HUES48 (cell line): ENCODE results near the gene LACRT.

ENCODE experiments used
- H3K27ac ChIP-seq: one replicate; pipeline ENCODE4 v1.7.0; 2013; ENCODE audit warnings: low read depth, low read length, inconsistent platforms
- H3K27me3 ChIP-seq: 2 replicates; pipeline ENCODE4 v1.6.1; 2013; ENCODE audit warnings: mild to moderate bottlenecking, low read length; ENCODE audit not compliant: control insufficient read depth, insufficient read depth
- H3K36me3 ChIP-seq: 2 replicates; pipeline ENCODE4 v1.6.1; 2013; ENCODE audit warnings: low read length; ENCODE audit not compliant: control insufficient read depth, insufficient read depth
- H3K4me1 ChIP-seq: 2 replicates; pipeline ENCODE4 v1.6.1; 2013; ENCODE audit warnings: mild to moderate bottlenecking, low read length; ENCODE audit not compliant: control insufficient read depth, insufficient read depth
- H3K4me3 ChIP-seq: 2 replicates; pipeline ENCODE4 v1.5.1; 2013; ENCODE audit warnings: mild to moderate bottlenecking, low read depth, low read length
- H3K9ac ChIP-seq: 2 replicates; pipeline ENCODE4 v1.6.1; 2013; ENCODE audit warnings: mild to moderate bottlenecking, low read depth, low read length, moderate library complexity
- H3K9me3 ChIP-seq: 2 replicates; pipeline ENCODE4 v1.6.1; 2013; ENCODE audit warnings: low read length; ENCODE audit not compliant: control insufficient read depth, insufficient read depth

Gene LACRT

GRCh38 chr12:54616933-54617680 is 17.6 kb downstream of the LACRT start:
- H3K27me3 ChIP-seq = peaks cover 49% of the 10 kb centered on the region
- no peak overlapping the region for H3K9ac ChIP-seq
- H3K4me3 ChIP-seq = no peak overlapping the region
- no peaks in the 10 kb centered on the region for H3K9me3 ChIP-seq
- H3K4me1 ChIP-seq = no peaks in the 10 kb centered on the region
- no peaks in the 10 kb centered on the region for H3K36me3 ChIP-seq
- H3K27ac ChIP-seq = no peak overlapping the region

- H3K36me3 ChIP-seq = no peaks in the 10 kb centered on the region
- no peaks in the 10 kb centered on the region for H3K9me3 ChIP-seq
- H3K27me3 ChIP-seq = peaks cover 92% of the 10 kb centered on the region
- no peaks in the 10 kb centered on the region for H3K4me1 ChIP-seq
- no peak overlapping the region for H3K4me3 ChIP-seq
- H3K27ac ChIP-seq = no peak overlapping the region
- no peak overlapping the region for H3K9ac ChIP-seq
Measured at GRCh38 chr12:54612225-54612750, 22.4 kb downstream of the LACRT start.

GRCh38 chr12:54611715-54612149 is 23.0 kb downstream of the LACRT start:
- H3K27ac ChIP-seq = no peak overlapping the region
- no peak overlapping the region for H3K9ac ChIP-seq
- no peaks in the 10 kb centered on the region for H3K9me3 ChIP-seq
- no peak overlapping the region for H3K4me3 ChIP-seq
- peaks cover 91% of the 10 kb centered on the region for H3K27me3 ChIP-seq
- no peaks in the 10 kb centered on the region for H3K4me1 ChIP-seq
- no peaks in the 10 kb centered on the region for H3K36me3 ChIP-seq

- H3K9ac ChIP-seq = no peak overlapping the region
- H3K27me3 ChIP-seq = peaks cover 69% of the 10 kb centered on the region
- H3K9me3 ChIP-seq = no peaks in the 10 kb centered on the region
- H3K4me1 ChIP-seq = no peaks in the 10 kb centered on the region
- no peak overlapping the region for H3K4me3 ChIP-seq
- H3K27ac ChIP-seq = no peak overlapping the region
- no peaks in the 10 kb centered on the region for H3K36me3 ChIP-seq
Measured at GRCh38 chr12:54608769-54609168, 25.9 kb downstream of the LACRT start.

GRCh38 chr12:54608156-54608555 is 26.5 kb downstream of the LACRT start:
- Histone ChIP-seq H3K9me3 (no peaks in the 10 kb centered on the region), H3K9ac (no peak overlapping the region), H3K4me1 (no peaks in the 10 kb centered on the region), H3K4me3 (no peak overlapping the region), H3K27ac (no peak overlapping the region), H3K36me3 (no peaks in the 10 kb centered on the region), H3K27me3 (peaks cover 63% of the 10 kb centered on the region)

- H3K27ac ChIP-seq = no peak overlapping the region
- no peaks in the 10 kb centered on the region for H3K9me3 ChIP-seq
- H3K27me3 ChIP-seq = peaks cover 47% of the 10 kb centered on the region
- H3K4me1 ChIP-seq = no peaks in the 10 kb centered on the region
- no peak overlapping the region for H3K9ac ChIP-seq
- H3K4me3 ChIP-seq = no peak overlapping the region
- H3K36me3 ChIP-seq = no peaks in the 10 kb centered on the region
Measured at GRCh38 chr12:54606556-54606955, 28.1 kb downstream of the LACRT start.

- no peaks in the 10 kb centered on the region for H3K9me3 ChIP-seq
- H3K4me1 ChIP-seq = no peaks in the 10 kb centered on the region
- H3K4me3 ChIP-seq = no peak overlapping the region
- no peaks in the 10 kb centered on the region for H3K36me3 ChIP-seq
- H3K27ac ChIP-seq = no peak overlapping the region
- H3K9ac ChIP-seq = no peak overlapping the region
- peaks cover 35% of the 10 kb centered on the region for H3K27me3 ChIP-seq
Measured at GRCh38 chr12:54605138-54605970, 29.3 kb downstream of the LACRT start.

GRCh38 chr12:54604436-54604835 is 30.3 kb downstream of the LACRT start:
- Histone ChIP-seq H3K9ac (no peak overlapping the region), H3K9me3 (no peaks in the 10 kb centered on the region), H3K27ac (no peak overlapping the region), H3K27me3 (peaks cover 26% of the 10 kb centered on the region), H3K4me1 (no peaks in the 10 kb centered on the region), H3K36me3 (no peaks in the 10 kb centered on the region), H3K4me3 (no peak overlapping the region)

GRCh38 chr12:54603872-54604271 is 30.8 kb downstream of the LACRT start:
- H3K27me3 ChIP-seq = peaks cover 21% of the 10 kb centered on the region
- H3K4me3 ChIP-seq = no peak overlapping the region
- no peaks in the 10 kb centered on the region for H3K36me3 ChIP-seq
- no peak overlapping the region for H3K27ac ChIP-seq
- H3K9ac ChIP-seq = no peak overlapping the region
- no peaks in the 10 kb centered on the region for H3K4me1 ChIP-seq
- H3K9me3 ChIP-seq = no peaks in the 10 kb centered on the region

GRCh38 chr12:54603173-54603814 is 31.4 kb downstream of the LACRT start:
- Histone ChIP-seq H3K9ac (no peak overlapping the region), H3K4me1 (no peaks in the 10 kb centered on the region), H3K27ac (no peak overlapping the region), H3K9me3 (no peaks in the 10 kb centered on the region), H3K4me3 (no peak overlapping the region), H3K36me3 (no peaks in the 10 kb centered on the region), H3K27me3 (peaks cover 15% of the 10 kb centered on the region)
